Activated CD4-positive, alpha-beta memory T cell treated with anti-CD3 and anti-CD28 coated beads, Interleukin-2, amount 10 ng/mL, durations not matched to agents 7 days and 5 days (primary cell): ENCODE measurements around the gene PON2. TPM values are rescaled to one million over a fixed set of nuclear protein-coding genes. Genes with fewer than 3 reads are reported as not detected.
"Not testable (repeated sequence)": the region's sequence is repeated elsewhere in the genome, so short reads cannot be mapped to it uniquely, and the experiment has no call there.

ENCODE experiments used
- CTCF ChIA-PET: fragments of 350-600 bp; sonication (Branson Sonifier 250); formaldehyde crosslinking; loops from one replicate; lab custom pipeline; 2021; ENCODE audit warnings: antibody characterized with exemption, inconsistent platforms; lab: Charles Lee
- POLR2A ChIA-PET: fragments of 350-600 bp; sonication (Branson Sonifier 250); formaldehyde crosslinking; loops from one replicate; lab custom pipeline; 2021; ENCODE audit warnings: antibody characterized with exemption; lab: Charles Lee
- DNase-seq: peaks from one replicate; pipeline ENCODE4 v3.0.0-alpha.2; 2020
- H3K27ac Mint-ChIP-seq: one replicate; pipeline ENCODE4 v1.8.0; 2021; ENCODE audit warnings: mild to moderate bottlenecking, mixed read lengths
- H3K27me3 Mint-ChIP-seq: one replicate; pipeline ENCODE4 v1.8.0; 2021; ENCODE audit warnings: mixed read lengths
- H3K36me3 Mint-ChIP-seq: one replicate; pipeline ENCODE4 v1.8.0; 2021; ENCODE audit warnings: low read depth, mixed read lengths
- H3K4me1 Mint-ChIP-seq: one replicate; pipeline ENCODE4 v1.8.0; 2021; ENCODE audit warnings: mixed read lengths
- H3K4me3 Mint-ChIP-seq: one replicate; pipeline ENCODE4 v1.8.0; 2021; ENCODE audit warnings: mild to moderate bottlenecking, mixed read lengths
- H3K9me3 Mint-ChIP-seq: one replicate; pipeline ENCODE4 v1.8.0; 2021; ENCODE audit warnings: mixed read lengths
- total RNA-seq, 2 experiments: library from RNA; stranded (reverse); gene quantifications; one replicate each; pipeline ENCODE4 v1.2.3, GENCODE V29; 2021

The PON2 gene
- total RNA-seq, 2 experiments from 2014 or later: 3.5 to 4.3 TPM

DNA sequence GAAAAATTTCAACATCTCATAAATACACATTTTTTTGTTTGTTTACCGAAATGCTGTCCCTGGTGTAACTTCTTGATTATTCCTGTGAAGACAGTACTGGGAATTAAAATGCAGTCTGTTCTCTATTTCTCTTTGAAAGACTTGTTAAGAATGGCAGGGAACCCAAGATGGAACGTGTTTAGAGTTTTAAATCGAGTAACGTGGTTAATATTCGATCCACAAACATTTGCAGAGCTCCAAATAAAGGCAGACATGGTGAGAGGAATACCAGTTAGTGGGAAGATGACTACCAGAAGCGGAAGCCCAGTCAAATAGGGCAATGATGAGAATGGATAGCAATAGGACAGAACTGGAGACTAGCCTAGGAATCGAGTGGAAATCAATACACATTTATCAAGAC lies 45.3 kb downstream of the PON2 start:
- POLR2A ChIA-PET: no interaction called here

GRCh38 chr7:95379457-95379856 lies 55.4 kb downstream of the PON2 start:
- H3K27me3 Mint-ChIP-seq, POLR2A ChIA-PET, H3K27ac Mint-ChIP-seq, DNase-seq, H3K4me3 Mint-ChIP-seq, CTCF ChIA-PET, H3K9me3 Mint-ChIP-seq, H3K4me1 Mint-ChIP-seq, H3K36me3 Mint-ChIP-seq: not testable (repeated sequence)

More for the DNA sequence above, 45.3 kb downstream of the PON2 start:
- CTCF ChIA-PET: no interaction called here
- H3K4me3 Mint-ChIP-seq: no peak overlapping the region
- peaks cover 11% of the 10 kb centered on the region for H3K27me3 Mint-ChIP-seq
- no peak for DNase-seq
- no peaks in the 10 kb centered on the region for H3K36me3 Mint-ChIP-seq
- no peak overlapping the region for H3K27ac Mint-ChIP-seq
- H3K9me3 Mint-ChIP-seq: peaks cover 5% of the 10 kb centered on the region
- H3K4me1 Mint-ChIP-seq: no peaks in the 10 kb centered on the region

GRCh38 chr7:95376632-95377400 lies 58.0 kb downstream of the PON2 start:
- Mint-ChIP-seq H3K27me3 (no peaks in the 10 kb centered on the region), H3K4me1 (no peaks in the 10 kb centered on the region), H3K27ac (no peak overlapping the region), H3K9me3 (no peaks in the 10 kb centered on the region), H3K36me3 (no peaks in the 10 kb centered on the region), H3K4me3 (no peak overlapping the region)
- ChIA-PET CTCF (no interaction called here), POLR2A (no interaction called here)
- no peak for DNase-seq

DNA sequence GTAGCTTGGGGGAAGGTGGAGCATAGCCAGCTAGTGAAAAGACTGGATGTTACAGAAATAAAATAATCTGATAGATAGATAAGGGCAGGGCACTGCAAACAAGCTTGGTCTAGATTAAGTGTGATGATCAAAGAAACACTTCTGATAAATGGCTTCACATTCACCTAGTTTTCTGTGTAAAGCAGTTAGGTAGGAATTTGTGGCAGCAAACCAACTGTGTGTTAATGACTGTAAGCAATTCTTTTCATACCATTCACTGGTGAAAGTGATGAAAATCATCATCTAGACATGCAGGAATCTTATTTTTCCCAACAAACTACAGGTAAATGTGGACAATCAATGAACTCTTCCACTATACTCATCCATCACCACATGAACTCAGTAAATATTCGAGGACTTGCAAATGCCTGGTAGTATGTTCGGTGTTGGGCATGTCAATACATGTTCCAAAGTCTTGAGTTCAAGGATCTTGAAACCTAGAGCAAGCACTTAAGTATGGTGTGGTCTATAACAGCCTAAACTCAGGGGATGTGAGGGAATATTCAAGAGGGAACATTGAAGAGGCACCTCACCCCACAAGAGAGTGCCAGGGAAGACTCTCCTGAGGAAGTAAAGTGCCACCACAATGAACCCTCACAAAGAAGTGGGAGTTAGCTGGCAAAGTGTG lies 59.1 kb downstream of the PON2 start:
- Mint-ChIP-seq H3K4me1 (no peaks in the 10 kb centered on the region), H3K9me3 (no peaks in the 10 kb centered on the region), H3K27ac (no peak overlapping the region), H3K4me3 (no peak overlapping the region), H3K27me3 (no peaks in the 10 kb centered on the region), H3K36me3 (no peaks in the 10 kb centered on the region)
- ChIA-PET POLR2A (no interaction called here), CTCF (no interaction called here)
- no peak for DNase-seq

DNA sequence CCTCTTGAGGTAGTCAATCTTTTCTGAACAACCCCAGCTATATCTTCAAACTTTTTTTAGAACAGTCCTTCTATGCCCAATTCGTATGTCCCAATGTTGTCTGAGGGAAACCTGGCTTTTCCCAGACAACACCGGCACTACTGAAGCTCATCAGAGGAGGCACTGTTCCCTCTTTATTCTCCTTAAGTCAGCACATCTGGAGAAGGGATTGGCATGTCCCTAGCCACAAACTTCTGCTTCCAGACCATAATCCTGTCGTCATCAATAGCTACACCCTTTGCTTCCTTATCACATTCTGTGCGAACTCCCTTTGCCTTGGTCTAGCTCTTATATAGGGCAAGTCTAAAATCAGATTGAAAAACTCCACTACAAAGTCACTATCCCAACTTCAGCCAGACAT lies 61.5 kb downstream of the PON2 start:
- no peaks in the 10 kb centered on the region for H3K36me3 Mint-ChIP-seq
- ChIA-PET POLR2A (no interaction called here), CTCF (no interaction called here)
- H3K4me1 Mint-ChIP-seq: no peaks in the 10 kb centered on the region
- no peak overlapping the region for H3K27ac Mint-ChIP-seq
- H3K9me3 Mint-ChIP-seq: no peaks in the 10 kb centered on the region
- peaks cover 3% of the 10 kb centered on the region for H3K27me3 Mint-ChIP-seq
- no peak overlapping the region for H3K4me3 Mint-ChIP-seq
- DNase-seq: no peak

DNA sequence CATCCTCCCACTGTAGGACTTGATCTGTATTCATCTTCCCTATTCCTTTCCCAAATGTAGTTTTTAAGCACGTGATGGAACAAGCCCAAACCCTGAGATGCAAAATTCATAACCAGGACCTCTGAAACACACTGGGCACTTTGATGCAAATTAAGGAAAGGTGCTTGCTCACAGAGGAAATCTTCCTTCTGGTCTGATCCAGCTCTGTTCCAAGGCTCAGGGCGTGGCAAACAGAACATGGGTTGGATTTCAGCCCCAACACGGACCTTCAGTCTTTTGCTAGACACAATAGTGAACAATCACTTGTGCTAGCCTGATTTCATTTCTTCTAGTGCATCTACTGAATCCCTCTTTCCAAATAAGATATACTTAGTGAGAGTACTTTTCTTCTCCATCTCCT lies 66.6 kb downstream of the PON2 start:
- Mint-ChIP-seq H3K9me3 (no peaks in the 10 kb centered on the region), H3K4me3 (no peak overlapping the region), H3K27me3 (peaks cover 3% of the 10 kb centered on the region), H3K27ac (no peak overlapping the region), H3K4me1 (no peaks in the 10 kb centered on the region), H3K36me3 (no peaks in the 10 kb centered on the region)
- DNase-seq: no peak
- ChIA-PET POLR2A (no interaction called here), CTCF (no interaction called here)

GRCh38 chr7:95367606-95368005 lies 67.2 kb downstream of the PON2 start:
- Mint-ChIP-seq H3K4me1 (no peaks in the 10 kb centered on the region), H3K27me3 (peaks cover 3% of the 10 kb centered on the region), H3K4me3 (no peak overlapping the region), H3K36me3 (no peaks in the 10 kb centered on the region), H3K9me3 (no peaks in the 10 kb centered on the region), H3K27ac (no peak overlapping the region)
- CTCF ChIA-PET: no interaction called here
- no peak for DNase-seq
- POLR2A ChIA-PET: no interaction called here

DNA sequence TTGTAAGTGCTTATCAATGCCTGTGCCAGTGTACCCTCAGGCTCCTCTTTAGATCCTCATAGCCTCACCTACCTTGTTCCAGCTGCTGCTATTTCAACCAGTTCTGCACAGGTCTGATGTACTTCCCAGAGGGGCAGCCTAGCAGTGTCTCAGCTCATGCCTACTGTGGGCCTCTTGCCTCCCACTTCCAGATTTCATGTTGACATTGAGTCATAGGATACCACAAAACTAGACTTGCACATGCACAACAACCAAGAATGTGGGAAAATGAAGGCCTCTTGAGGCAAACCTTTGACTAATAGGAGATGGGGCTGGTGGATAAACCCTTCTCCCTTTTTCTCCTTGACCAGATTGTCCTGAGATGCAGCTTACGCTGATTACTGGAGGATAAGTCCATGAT lies 69.7 kb downstream of the PON2 start:
- Mint-ChIP-seq H3K9me3 (no peaks in the 10 kb centered on the region), H3K36me3 (no peaks in the 10 kb centered on the region), H3K27me3 (peaks cover 2% of the 10 kb centered on the region), H3K4me1 (no peaks in the 10 kb centered on the region), H3K27ac (no peak overlapping the region), H3K4me3 (no peak overlapping the region)
- ChIA-PET CTCF (no interaction called here), POLR2A (no interaction called here)
- no peak for DNase-seq

DNA sequence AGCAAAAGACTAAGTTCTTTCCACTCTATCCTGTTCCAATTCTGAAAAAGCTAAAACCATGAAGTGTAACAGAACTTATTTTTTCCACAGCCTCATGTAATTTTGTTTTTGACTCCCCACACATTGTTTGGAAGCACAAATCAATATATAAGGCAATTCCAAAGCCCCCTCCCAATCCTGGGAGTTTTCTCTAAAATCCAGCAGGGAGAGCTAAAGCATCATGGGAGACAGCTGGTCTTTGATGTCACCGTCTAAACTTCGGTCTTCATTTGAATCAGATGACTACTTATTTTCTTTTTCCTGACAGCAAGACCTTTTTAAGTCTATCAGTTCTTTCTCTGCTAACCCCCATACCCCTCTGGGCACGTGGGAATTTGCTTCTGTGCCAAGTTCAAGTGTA lies 77.2 kb downstream of the PON2 start:
- Mint-ChIP-seq H3K4me3 (no peak overlapping the region), H3K27ac (no peak overlapping the region), H3K27me3 (peaks cover 4% of the 10 kb centered on the region), H3K4me1 (no peaks in the 10 kb centered on the region), H3K9me3 (no peaks in the 10 kb centered on the region), H3K36me3 (no peaks in the 10 kb centered on the region)
- ChIA-PET CTCF (no interaction called here), POLR2A (no interaction called here)
- no peak for DNase-seq

Other genes with a start within 250 kb of the PON2 start
- gene PON1, start 110.5 kb downstream of the PON2 start, total RNA-seq: not detected
- not detected for gene PON3, start 38.7 kb downstream of the PON2 start, total RNA-seq
- not detected for gene ASB4, start 50.9 kb upstream of the PON2 start, total RNA-seq
- not detected for gene PDK4, start 161.5 kb upstream of the PON2 start, total RNA-seq